Brain microvascular endothelial cell (primary cell): ENCODE measurements around the gene BAZ1B.

Experiments used
- DNase-seq: peaks from one replicate; pipeline ENCODE4 v3.0.0-alpha.2; 2020
- H3K27ac ChIP-seq: fragments of 250-450 bp; sonication (Bioruptor Pico); 2 replicates; pipeline ENCODE4 v1.5.1; 2020; ENCODE audit warnings: mild to moderate bottlenecking, moderate library complexity
- H3K27me3 ChIP-seq: fragments of 250-450 bp; sonication (Bioruptor Pico); replicated peaks from 2 replicates; pipeline ENCODE4 v1.5.1; 2020; ENCODE audit warnings: mild to moderate bottlenecking
- H3K36me3 ChIP-seq: fragments of 250-450 bp; sonication (Bioruptor Pico); replicated peaks from 2 replicates; pipeline ENCODE4 v1.5.1; 2020; ENCODE audit warnings: mild to moderate bottlenecking
- H3K4me3 ChIP-seq: 2 replicates; pipeline ENCODE4 v1.5.1; 2011; ENCODE audit warnings: low read depth, mild to moderate bottlenecking, control low read depth, low read length, moderate library complexity
- in situ Hi-C: cut with HindIII; loops from 2 replicates; pipeline ENCODE4 v1.10.0; 2017; ENCODE audit warnings: low sequenced_read_pairs, low pct_ligation_motif_present
- TF ChIP-seq, protein P1 (sequence below): IDR thresholded peaks from 2 replicates; pipeline ENCODE4 v1.5.1; 2011; ENCODE audit warnings: low read depth, mild to moderate bottlenecking, moderate library complexity, low read length, control low read depth, inconsistent platforms; ENCODE audit errors: missing control alignments

BAZ1B gene

GRCh38 chr7:73454424-73454823, 67.7 kb downstream of the BAZ1B start:
- in situ Hi-C loops: no loop called here
- Histone ChIP-seq H3K27me3 (no peaks in the 10 kb centered on the region), H3K27ac (no peak overlapping the region), H3K4me3 (no peak overlapping the region), H3K36me3 (peaks cover 62% of the 10 kb centered on the region)
- DNase-seq: no peak
- TF ChIP-seq, protein P1, sequence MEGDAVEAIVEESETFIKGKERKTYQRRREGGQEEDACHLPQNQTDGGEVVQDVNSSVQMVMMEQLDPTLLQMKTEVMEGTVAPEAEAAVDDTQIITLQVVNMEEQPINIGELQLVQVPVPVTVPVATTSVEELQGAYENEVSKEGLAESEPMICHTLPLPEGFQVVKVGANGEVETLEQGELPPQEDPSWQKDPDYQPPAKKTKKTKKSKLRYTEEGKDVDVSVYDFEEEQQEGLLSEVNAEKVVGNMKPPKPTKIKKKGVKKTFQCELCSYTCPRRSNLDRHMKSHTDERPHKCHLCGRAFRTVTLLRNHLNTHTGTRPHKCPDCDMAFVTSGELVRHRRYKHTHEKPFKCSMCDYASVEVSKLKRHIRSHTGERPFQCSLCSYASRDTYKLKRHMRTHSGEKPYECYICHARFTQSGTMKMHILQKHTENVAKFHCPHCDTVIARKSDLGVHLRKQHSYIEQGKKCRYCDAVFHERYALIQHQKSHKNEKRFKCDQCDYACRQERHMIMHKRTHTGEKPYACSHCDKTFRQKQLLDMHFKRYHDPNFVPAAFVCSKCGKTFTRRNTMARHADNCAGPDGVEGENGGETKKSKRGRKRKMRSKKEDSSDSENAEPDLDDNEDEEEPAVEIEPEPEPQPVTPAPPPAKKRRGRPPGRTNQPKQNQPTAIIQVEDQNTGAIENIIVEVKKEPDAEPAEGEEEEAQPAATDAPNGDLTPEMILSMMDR: no peak

DNA sequence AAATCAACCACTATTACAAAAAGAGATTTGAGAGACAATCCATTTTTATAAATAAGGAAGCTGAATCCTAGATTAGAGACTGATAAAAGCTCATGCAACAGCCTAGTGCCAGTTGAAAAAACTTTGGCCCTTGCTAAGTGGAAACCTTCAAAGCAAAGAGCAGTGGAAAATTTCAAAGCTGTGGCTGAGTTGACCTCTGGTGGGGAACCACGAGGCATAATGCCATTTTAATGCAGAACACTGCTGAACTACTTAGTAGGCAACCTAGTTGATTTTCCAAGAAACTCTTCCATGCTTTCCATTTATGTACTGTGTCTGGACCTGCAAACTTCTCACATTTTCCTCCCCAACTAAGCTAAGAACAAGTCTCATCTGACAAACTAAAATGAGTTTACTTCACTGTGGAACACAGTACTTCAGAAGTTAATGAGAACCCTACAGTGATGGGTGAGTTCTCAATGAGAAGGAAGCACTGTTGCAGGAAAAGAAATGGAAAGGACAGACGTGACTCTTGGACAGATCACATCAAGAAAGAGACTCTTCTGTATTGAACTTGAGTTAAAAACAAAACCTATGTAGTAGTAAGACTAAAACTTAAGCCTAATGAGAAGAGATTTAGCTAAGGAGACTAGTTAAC, 69.0 kb downstream of the BAZ1B start:
- TF ChIP-seq, protein P1: no peak
- Histone ChIP-seq H3K4me3 (no peak overlapping the region), H3K27ac (no peak overlapping the region), H3K27me3 (no peaks in the 10 kb centered on the region), H3K36me3 (peaks cover 65% of the 10 kb centered on the region)
- no peak for DNase-seq
- in situ Hi-C loops: no loop called here

DNA sequence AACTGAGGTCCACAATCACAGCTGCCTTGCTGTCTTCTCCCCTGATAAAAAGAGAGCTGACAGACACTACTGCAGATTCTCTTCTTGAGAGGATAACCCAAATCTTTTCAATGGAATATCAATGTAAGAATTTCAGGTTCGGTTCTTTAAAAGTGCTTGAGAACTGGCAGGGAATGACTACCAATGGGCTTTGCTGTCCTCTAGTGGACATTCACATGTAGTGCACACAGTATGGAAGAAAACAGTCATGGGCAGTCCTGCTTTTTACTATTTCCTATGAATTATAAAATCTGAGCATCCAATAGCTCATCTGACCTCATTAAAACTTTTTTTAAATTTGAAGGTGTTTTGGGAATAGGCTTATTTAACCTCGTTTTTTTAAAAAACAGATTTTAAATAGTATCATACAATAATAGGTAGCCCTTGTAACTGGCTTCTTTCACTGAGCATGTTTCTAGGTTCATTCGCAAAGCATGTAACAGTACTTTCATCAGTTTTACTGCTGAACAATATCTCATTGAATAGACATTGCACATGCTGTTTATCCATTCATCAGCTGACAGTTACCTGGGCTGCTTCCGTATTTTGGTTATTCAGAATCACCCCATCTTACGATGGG, 70.2 kb downstream of the BAZ1B start:
- TF ChIP-seq, protein P1: peak; percentile 91
- peak; percentile 50 for DNase-seq
- Histone ChIP-seq H3K27me3 (no peaks in the 10 kb centered on the region), H3K4me3 (no peak overlapping the region), H3K27ac (no peak overlapping the region), H3K36me3 (peaks cover 66% of the 10 kb centered on the region)
- in situ Hi-C loops: no loop called here

DNA sequence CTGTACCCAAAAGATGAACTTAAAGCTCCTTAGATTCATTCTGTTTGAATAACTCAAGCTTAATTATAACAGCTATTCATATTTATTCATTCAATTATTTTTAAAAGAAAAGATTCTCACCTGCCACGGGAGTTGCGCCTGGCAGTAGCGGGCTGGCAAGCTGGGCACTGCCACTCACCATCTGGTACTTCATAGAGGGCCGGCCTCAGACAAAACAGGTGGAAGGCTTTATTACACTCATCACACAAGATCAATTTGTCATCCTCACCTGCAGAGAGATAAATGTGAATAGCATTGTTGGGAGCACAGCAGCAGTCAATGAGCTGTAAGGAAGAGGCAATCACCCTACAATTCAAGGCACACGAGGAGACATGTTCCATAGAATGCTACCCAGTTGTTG, 72.7 kb downstream of the BAZ1B start:
- no peak overlapping the region for H3K4me3 ChIP-seq
- H3K36me3 ChIP-seq: peaks cover 72% of the 10 kb centered on the region
- TF ChIP-seq, protein P1: no peak
- no peak overlapping the region for H3K27ac ChIP-seq
- H3K27me3 ChIP-seq: no peaks in the 10 kb centered on the region
- DNase-seq: no peak
- in situ Hi-C loops: no loop called here

- no peak for DNase-seq
- TF ChIP-seq, protein P1: no peak
- in situ Hi-C loops: no loop called here
- Histone ChIP-seq H3K36me3 (peaks cover 80% of the 10 kb centered on the region), H3K27me3 (no peaks in the 10 kb centered on the region), H3K27ac (no peak overlapping the region), H3K4me3 (no peak overlapping the region)
Observed at GRCh38 chr7:73448609-73449008, 73.5 kb downstream of the BAZ1B start.

DNA sequence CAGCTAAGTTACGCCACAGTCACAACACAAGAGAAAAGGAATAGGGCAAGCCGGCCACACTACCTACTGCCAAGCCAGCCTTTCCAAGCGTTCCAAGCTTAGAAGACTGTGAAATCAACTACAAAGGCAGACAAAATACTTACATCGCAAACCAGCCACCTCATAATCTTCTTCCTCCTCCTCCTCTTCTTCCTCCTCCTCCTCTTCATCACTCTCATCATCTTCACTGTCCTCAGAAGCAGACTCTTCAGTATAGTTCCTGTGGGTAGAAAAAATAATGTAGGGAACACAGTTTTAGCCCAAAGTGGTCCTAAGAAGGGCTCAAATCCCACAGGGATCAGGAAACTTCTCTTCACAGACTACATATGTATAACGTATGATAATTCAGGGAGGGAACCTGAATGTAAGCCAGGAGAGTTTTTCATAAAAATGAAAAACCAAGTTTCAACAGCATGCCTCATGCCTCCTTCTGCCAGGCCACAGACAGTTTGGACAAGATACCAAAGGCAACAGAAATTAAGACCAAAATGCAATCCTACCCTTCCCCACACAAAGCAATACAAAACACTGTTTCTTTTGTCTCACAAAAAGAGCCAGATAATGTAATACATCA, 74.9 kb downstream of the BAZ1B start:
- TF ChIP-seq, protein P1: no peak
- H3K36me3 ChIP-seq: peaks cover 87% of the 10 kb centered on the region
- in situ Hi-C loops: no loop called here
- H3K27ac ChIP-seq: no peak overlapping the region
- no peak overlapping the region for H3K4me3 ChIP-seq
- no peak for DNase-seq
- H3K27me3 ChIP-seq: no peaks in the 10 kb centered on the region
